Astrocyte of the cerebellum (primary cell): ENCODE results near the gene KCNAB1.

Experiments
- DNase-seq: peaks from one replicate; pipeline ENCODE4 v3.0.0-alpha.2; 2011; ENCODE audit warnings: low read depth
- H3K4me3 ChIP-seq: 2 replicates; pipeline ENCODE4 v1.5.1; 2011; ENCODE audit warnings: mild to moderate bottlenecking, low read depth, low read length, moderate library complexity
- in situ Hi-C: cut with HindIII; loops from 2 replicates; pipeline ENCODE4 v1.10.0; 2017; ENCODE audit warnings: low sequenced_read_pairs
- TF ChIP-seq, protein P1 (sequence below): IDR thresholded peaks from 2 replicates; pipeline ENCODE4 v1.5.1; 2012; ENCODE audit warnings: low read length, low read depth, moderate library complexity, mild to moderate bottlenecking; ENCODE audit errors: missing control alignments

The KCNAB1 gene

DNA sequence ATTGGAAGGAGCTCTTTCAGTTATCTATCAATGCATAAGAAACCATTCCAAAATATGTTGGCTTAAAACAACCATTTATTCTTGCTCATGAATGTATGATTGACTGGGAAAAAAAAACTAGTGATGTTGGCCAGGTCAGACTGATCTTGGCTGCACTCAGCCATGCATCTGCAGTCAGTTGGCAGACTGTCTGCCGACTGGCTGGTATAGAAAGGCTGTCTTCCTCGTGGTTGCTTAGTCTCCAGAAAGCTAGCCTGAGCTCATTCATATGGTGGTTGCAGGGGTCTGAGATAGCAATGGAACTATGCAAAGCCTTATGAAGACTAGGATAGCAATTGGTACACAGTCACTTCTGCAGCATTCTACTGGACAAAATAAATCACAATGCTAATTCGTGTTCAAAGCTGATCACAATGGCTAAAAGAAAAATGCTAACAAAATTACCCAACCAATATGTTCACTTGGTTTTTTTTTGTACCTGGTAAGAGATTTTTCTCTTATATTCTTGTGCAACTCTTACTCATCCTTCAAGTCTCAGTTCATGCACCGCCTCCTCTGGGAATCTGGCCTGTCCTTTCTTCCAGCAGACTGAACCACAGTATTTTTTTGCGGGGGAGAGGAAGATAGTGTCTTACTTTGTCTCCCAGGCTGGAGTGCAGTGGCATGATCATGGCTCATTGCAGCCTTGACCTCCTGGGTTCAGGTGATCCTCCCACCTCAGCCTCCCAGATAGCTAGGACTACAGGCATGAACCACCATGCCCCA lies 126.8 kb downstream of the KCNAB1 start:
- TF ChIP-seq, protein P1, sequence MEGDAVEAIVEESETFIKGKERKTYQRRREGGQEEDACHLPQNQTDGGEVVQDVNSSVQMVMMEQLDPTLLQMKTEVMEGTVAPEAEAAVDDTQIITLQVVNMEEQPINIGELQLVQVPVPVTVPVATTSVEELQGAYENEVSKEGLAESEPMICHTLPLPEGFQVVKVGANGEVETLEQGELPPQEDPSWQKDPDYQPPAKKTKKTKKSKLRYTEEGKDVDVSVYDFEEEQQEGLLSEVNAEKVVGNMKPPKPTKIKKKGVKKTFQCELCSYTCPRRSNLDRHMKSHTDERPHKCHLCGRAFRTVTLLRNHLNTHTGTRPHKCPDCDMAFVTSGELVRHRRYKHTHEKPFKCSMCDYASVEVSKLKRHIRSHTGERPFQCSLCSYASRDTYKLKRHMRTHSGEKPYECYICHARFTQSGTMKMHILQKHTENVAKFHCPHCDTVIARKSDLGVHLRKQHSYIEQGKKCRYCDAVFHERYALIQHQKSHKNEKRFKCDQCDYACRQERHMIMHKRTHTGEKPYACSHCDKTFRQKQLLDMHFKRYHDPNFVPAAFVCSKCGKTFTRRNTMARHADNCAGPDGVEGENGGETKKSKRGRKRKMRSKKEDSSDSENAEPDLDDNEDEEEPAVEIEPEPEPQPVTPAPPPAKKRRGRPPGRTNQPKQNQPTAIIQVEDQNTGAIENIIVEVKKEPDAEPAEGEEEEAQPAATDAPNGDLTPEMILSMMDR = no peak
- DNase-seq = no peak
- H3K4me3 ChIP-seq = no peak overlapping the region
- in situ Hi-C loops = no loop called here

DNA sequence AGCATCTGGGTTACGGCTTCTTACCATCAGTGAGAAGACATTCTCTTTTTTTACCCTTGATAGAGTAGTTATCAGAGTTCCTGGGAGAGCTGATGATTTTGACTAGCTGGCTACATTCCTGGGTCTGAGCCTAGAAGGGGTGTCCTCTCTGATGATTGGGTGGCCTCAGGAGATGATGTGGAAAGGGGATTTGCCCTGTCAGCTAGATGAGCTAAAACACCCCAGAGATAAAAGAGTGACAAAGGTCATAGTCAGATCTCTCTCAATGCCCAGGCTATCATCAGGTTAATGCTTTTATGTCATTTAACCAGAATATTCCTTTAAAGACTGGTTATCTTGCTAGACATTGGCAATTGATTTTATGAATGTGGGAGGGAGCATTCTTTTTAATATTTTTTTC lies 130.2 kb downstream of the KCNAB1 start:
- in situ Hi-C loops = no loop called here
- no peak for DNase-seq
- no peak overlapping the region for H3K4me3 ChIP-seq
- TF ChIP-seq, protein P1 = no peak

DNA sequence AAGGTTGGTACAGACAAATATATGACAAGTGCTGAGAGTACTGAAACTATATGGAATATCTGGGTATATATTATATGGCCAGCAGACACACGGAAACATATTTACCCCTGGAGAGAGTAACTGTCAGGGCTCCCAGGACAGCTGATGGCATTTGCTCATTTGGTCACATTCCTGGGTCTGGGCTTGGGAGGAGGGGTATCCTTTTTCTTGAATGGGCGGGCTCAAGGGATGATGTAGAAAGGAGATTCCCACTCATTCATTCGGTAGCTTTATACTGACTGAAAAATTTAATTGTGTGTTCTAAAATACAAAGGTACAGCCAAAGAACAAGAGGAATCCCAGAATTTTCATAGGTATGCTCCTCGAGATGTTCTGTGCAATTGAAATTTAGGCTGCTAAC lies 131.0 kb downstream of the KCNAB1 start:
- in situ Hi-C loops = no loop called here
- TF ChIP-seq, protein P1 = no peak
- H3K4me3 ChIP-seq = no peak overlapping the region
- no peak for DNase-seq

DNA sequence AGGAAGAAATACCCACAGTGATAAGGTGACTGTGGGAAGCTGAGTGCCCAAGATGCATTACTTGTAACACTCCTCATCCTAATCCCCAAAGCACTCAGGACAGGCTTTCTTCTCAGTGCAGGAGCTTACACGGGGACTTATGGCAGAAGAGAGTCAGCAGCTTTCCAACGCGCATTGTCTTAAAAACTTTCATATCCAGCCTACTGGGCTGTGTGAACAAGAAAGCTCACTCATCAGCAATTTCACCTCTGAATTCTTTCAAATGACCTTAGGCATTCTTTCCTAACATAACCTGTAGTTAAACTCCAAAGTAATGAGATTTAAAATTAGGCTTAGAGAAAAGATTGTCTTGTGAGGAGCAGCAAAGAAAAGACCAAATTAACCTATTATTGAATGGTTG lies 132.3 kb downstream of the KCNAB1 start:
- DNase-seq = no peak
- TF ChIP-seq, protein P1 = no peak
- in situ Hi-C loops = no loop called here
- H3K4me3 ChIP-seq = no peak overlapping the region

DNA sequence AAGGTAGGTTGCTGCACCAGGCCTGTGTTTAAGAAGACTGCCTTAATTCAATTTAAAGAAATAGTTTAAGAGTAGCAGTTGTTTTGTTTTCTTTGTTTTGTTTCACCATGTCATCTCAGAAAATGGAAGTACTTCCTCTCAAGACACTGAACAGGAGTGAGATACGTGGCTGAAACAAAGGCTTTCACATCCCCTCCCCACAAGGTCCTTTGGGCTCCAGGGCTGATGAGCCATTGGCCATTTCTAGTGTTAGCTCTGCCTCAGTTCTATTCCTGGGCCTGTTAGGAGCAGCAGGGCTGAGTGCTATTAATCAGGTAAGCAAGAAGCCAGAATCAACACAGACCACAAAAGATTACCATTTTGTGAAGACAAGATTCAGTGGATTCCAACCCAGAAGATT lies 132.8 kb downstream of the KCNAB1 start:
- TF ChIP-seq, protein P1 = no peak
- no peak overlapping the region for H3K4me3 ChIP-seq
- in situ Hi-C loops = no loop called here
- no peak for DNase-seq

DNA sequence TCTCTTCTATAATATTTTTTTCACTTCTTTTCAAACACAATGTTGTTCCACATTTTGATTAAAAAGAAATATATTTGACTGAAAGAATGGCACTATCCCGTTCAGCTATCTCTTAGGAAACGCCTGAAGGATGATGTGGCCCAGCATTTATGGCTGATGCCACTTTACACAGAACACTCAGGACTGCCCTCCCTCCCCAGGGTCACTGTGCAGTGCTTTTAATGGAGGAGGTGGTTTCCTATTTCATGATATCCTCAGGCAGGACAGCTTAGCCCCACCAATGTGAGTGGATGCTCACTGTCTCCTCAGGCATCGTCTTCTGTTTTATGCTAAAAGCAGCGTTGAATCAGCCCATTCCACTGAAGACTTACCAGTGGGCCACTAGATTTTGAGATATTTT lies 135.9 kb downstream of the KCNAB1 start:
- in situ Hi-C loops = no loop called here
- TF ChIP-seq, protein P1 = no peak
- H3K4me3 ChIP-seq = no peak overlapping the region
- no peak for DNase-seq
